Activated T-cell treated with anti-CD3 and anti-CD28 coated beads for 24 hours (primary cell): ENCODE measurements around the gene GCK.

Experiments used
- DNase-seq: peaks from one replicate; pipeline ENCODE4 v3.0.0-alpha.2; 2020; ENCODE audit warnings: low read depth

Gene GCK

GRCh38 chr7:44103923-44104859 is 85.0 kb downstream of the GCK start, which contains the start of gene AEBP1:
Gene AEBP1 (plus strand): TSS chr7:44104345. CDS start chr7:44104666, 321 bp downstream.
- DNase-seq: no peak

DNA sequence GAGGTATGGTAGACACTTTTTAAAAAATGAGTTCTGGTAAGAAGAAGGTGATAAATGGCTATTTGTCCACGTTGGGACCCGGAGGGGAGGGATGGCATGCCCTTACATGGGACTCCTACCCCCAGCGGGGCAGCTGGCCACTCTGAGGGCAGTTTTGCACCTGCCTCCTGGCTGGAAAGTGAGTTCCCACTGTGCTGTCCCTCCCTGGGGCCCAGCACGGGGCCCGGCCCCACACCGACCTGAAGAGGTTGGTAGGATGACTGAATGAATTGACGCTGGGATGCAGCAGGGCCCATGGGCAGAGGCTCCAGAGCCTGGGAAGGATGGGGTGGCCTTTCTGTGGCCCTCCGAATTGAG is 85.7 kb downstream of the GCK start:
- DNase-seq: no peak

- no peak for DNase-seq
Observed at GRCh38 chr7:44102846-44103565, 86.2 kb downstream of the GCK start.

DNA sequence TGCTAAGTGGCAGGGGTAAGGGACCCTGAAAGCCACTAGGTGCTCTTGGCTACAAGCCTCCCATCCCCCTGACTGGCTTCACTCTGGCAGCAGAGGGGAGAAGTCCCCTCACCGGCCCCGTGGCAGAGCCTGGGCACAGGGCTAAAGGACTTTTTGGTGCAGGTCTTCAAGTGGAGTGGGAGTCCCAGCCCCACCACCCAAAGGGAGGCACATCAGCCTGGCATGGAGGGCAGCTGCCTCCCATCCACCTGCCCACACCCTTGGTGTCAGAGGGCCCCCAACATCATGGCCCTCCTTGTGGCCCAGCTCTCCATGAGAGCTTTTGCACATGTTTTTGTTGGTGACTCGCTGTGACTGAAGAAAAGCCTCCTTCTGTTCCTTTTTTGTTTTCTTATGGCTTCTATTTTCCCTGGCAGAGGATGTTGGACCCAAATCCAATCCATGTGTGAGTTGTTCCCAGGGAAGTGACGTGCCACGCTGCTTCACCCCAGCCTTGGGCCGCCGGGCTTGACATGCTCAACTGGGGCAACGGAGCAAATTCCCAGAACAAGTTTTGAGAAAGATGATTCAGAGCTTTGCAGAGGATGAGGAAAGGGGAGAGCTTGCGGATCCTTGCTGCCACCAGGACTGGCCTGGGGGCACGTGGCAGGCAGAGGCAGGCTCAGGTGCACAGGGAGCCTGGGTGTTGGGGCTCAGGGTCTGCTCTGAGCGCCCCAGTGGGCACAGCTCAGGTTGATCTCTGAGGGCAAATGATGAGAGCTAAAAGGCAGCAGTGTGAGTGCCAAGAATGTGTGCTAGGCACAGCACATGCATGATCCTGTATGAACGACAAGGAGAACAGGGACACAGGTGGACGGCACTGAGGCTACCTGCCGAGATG is 87.0 kb downstream of the GCK start:
- DNase-seq: no peak

GRCh38 chr7:44101303-44101965 is 87.8 kb downstream of the GCK start:
- no peak for DNase-seq

GRCh38 chr7:44100458-44101302 is 88.6 kb downstream of the GCK start:
- DNase-seq: no peak

GRCh38 chr7:44099669-44100068 is 89.6 kb downstream of the GCK start:
- DNase-seq: no peak

GRCh38 chr7:44098092-44099068 is 90.9 kb downstream of the GCK start:
- DNase-seq: no peak

GRCh38 chr7:44097064-44097932 is 91.9 kb downstream of the GCK start:
- no peak for DNase-seq

GRCh38 chr7:44096326-44096881 is 92.8 kb downstream of the GCK start:
- no peak for DNase-seq

GRCh38 chr7:44095781-44096180 is 93.5 kb downstream of the GCK start:
- DNase-seq: no peak

GRCh38 chr7:44094883-44095592 is 94.2 kb downstream of the GCK start:
- DNase-seq: no peak

DNA sequence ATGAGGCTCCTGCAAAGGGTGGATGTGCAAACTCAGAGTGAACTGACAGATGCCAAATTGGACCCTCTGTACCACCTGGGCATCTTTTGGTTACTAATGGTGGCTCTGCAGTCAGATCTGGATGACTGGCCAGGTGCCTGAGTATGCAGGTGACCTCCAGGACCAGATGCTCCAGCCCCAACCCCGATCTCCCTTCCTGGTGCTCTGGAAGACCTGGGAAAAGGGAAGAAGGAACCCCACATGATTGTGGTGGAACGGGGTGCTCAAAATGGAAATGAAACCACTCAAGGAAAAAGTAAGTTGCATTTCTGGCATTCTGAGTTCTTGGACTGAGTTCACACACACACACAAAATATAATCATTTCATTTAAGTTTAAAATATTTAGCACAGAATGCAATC is 94.9 kb downstream of the GCK start:
- DNase-seq: no peak
